Placental epithelial cell (primary cell): Measurements from ENCODE around the gene KIAA1755. TPM values are rescaled to one million over a fixed set of nuclear protein-coding genes. Genes with fewer than 3 reads are reported as not detected.

Experiments used
- total RNA-seq: library from RNA; depleted of rRNA; stranded (reverse); fragments of >200 nt; gene quantifications from 2 replicates; pipeline ENCODE4 v1.2.3, GENCODE V29; 2012

KIAA1755 gene
- total RNA-seq = 7.5 and 11.3 TPM in 2 replicates

GRCh38 chr20:38260378-38261053, at the start of gene KIAA1755:
KIAA1755 (minus strand) TSS chr20:38260735; CDS start chr20:38260500, 235 bp downstream.

GRCh38 chr20:38303908-38304379, 43.4 kb upstream of the KIAA1755 start, which contains the start of gene BPI:
BPI (plus strand) TSS chr20:38304156; CDS start chr20:38304224, 68 bp downstream.

GRCh38 chr20:38165089-38165965, 95.2 kb downstream of the KIAA1755 start, which contains the start of gene TGM2:
TGM2 (minus strand) TSS chr20:38165270; CDS start chr20:38165198, 72 bp downstream.

Other genes with a start within 250 kb of the KIAA1755 start
- gene TTI1, start 227.3 kb downstream of the KIAA1755 start, total RNA-seq = 23.5 and 28.7 TPM in 2 replicates
- 28.0 and 45.5 TPM in 2 replicates for gene RPRD1B, start 227.0 kb downstream of the KIAA1755 start, total RNA-seq
- gene TGM2, start 95.5 kb downstream of the KIAA1755 start, total RNA-seq = 1,854 and 3,151 TPM in 2 replicates
- gene BPI, start 43.4 kb upstream of the KIAA1755 start, total RNA-seq = not detected in 2 replicates
- gene LBP, start 85.7 kb upstream of the KIAA1755 start, total RNA-seq = 0.11 TPM in 1 of 2 replicates, not detected in the other
- 7.1 and 9.2 TPM in 2 replicates for gene SNHG17, start 174.6 kb upstream of the KIAA1755 start, total RNA-seq
- 39.7 and 44.9 TPM in 2 replicates for gene RALGAPB, start 212.1 kb upstream of the KIAA1755 start, total RNA-seq